ENCODE data around the gene SLC27A3.
"Not testable (repeated sequence)": the region's sequence is repeated elsewhere in the genome, so short reads cannot be mapped to it uniquely, and the experiment has no call there.

Gene SLC27A3

DNA sequence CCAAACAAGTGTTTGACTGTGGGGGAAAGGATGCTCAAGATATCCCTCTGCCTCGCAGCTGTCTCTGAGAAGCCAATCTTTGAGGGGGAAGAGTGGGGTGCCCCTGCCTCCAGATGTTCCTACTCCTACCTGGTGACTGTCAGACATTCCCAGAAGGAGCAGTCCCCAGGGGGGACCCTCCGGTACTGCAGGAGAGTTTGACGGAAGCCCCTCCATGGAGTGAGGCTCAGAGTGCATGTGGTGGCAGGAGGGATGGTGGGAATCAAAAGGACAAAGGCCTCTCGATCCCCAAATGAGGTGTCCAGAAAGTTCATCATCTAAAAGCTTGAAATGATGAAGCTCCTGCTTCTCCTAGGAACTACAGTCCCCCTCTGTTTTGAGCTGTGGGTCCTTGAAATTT is 5.3 kb downstream of the SLC27A3 start:
- DNase-seq: no peak

DNA sequence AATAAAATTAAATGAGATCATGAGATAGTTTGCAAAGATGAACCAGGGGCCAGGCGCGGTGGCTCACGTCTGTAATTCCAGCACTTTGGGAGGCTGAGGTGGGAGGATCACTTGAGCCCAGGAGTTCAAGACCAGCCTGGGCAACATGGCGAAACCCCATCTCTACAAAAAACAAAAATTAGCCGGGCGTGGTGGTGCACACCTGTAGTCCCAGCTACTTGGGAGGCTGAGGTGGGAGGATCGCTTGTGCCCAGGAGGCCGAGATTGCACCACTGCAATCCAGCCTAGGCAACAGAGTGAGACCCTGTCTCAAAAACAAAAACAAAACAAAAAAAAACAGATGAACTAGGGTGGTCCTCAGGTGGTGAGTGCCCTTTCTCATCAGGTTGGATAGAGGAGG is 7.4 kb downstream of the SLC27A3 start:
- DNase-seq: not testable (repeated sequence)

DNA sequence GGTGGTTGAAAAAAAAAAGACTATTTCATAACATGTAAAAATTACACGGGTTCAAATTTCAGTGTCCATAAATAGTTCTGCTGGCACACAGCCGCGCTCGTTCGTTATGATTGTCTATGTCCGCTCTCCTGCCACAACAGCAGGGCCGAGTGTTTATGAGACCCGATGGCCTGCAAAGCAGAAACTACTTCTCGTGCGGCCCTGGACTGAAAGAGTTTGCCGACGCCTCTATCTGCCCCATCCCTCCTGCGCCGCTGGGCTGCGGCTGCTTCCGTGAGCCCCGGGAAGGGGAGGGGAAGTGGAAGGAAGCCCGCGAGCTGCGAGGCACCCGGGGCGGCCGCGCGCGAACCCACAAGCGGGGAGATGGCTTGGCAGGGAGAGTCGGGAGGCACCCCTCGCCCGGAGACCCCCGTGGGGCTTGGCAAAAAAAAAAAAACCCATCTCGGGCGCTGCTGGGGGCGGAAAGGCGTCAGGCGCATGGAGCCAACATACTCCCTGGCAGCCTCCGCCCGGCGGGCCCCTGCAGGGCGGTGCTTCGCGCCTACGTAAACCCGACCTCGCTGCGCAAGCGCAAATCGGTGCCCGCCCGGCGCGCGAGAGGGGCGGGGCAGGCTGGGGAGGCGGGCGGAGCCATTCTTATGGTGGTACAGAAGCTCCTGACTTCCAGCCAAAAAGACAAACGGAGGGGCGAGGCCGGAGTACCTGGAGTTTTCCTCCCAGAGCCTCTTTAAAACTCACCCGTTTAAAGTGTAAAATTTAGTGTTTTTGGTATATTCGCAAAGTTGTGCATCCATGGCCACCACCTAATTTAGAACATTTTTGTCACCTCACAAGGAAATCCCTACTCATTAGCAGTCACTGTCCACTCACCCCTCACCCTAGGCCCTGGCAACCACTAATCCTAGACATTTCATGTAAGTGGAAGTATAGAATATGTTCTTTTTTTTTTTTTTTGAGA is 8.3 kb downstream of the SLC27A3 start:
- peak; percentile 90 for DNase-seq

DNA sequence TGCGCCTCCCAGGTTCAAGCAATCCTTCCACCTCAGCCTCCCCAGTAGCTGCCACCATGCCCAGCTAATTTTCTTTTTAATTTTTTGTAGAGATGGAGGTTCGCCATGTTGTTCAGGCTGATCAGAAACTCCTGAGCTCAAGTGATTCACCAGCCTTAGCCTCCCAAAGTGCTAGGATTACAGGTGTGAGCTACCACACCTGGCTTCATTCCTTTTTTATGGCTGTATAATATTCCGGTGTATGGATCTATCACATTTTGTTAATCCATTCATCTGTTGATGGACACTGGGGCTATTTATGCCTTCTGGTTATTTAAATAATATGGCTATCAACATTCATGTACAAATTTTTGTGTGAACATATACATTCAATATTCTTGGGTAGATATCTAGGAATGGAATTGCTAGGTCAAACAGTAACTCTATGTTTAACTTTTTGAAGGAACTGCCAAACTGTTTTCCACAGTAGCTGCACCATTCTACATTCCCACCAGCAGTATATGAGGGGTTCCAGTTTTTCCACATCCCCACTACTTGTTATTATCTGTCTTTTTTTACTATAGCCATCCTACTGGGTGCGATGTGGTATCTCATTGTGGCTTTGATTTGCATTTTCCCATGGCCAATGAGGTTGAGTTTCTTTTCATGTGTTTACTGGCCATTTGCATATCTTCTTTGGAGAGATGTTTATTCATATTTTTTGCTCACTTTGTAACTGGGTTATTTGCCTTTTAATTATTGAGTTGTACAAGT is 11.0 kb downstream of the SLC27A3 start:
- DNase-seq: no peak

DNA sequence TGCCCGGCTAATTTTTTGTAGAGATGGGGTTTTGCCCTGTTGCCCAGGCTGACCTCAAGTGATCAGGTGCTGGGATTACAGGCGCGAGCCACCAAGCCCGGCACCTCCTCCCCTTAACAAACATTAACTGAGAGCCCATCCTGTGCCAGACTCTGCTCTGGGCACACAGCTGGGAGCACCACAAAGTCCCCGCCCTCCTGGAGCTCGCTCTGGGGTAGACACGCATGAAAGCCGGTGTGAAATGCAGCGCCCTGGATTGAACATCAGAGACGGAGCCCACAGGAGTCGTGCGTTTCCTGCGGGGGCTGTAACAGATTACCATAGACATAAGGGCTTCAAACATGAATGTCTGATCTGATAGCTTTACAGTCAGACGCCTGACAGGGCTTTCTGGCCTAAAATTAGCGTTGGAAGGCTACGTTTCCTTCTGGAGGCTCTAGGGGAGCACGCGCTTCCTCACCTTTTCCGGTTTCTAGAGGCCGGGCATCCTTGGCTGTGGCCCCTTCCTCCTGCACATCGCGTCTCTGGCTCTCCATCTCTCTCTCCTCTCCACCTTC is 14.3 kb downstream of the SLC27A3 start:
- DNase-seq: no peak

DNA sequence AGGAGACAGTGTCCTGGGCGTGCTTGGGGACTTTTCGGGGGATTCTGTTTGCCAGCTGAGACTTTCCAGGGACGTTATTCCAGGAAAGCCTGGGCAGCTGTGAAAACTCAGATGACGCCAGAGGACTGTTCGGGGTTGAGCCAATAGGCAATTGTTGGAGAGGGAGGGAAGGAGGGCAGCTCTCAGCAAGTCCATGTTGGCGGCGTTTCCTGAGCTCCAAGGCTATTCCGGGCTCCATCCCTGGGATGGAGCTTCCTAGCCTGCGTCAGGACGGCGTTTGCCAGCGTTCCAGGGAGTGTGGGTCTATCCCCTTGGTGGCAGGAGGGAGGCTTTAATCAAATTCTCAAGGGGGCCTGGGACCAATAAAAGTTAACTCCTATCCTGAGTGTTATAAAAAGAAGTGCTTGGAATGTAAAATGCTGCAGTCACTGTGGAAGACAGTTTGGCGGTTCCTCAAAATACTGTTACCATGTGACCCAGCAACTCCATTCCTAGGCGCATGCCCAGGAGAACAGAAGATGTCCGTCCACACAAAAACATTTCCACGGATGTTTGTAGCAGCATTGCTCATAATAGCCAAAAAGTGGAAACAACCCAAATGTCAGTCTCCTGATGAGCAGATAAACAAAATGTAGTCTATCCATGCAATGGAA is 15.2 kb downstream of the SLC27A3 start:
- DNase-seq: no peak

DNA sequence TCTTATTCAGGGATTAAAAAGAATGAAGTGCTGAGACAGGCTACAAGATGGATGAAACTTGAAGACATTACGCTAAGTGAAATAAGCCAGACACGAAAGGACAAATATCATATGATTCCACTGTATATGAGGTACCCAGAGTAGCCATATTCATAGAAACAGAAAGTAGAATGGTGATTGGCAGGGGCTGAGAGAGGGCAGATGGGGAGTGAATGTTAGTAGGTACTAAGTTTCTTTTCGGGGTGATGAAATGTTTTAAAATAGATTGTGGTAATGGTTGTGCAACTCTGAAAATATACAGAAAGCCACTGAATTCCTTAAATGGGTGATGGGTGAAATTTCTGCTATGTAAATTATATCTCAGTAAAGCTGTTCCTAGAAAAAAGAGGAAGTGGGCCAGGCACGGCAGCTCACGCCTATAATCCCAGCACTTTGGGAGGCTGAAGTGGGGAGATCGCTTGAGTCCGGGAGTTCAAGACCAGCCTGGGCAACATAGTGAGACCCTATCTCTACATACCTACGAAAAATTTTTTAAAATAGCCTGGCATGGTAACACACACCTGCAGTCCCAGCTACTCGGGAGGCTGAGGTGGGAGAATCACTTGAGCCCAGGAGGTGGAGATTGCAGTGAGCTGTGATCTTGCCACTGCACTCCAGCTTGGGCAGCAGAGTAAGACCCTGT is 15.9 kb downstream of the SLC27A3 start:
- no peak for DNase-seq

DNA sequence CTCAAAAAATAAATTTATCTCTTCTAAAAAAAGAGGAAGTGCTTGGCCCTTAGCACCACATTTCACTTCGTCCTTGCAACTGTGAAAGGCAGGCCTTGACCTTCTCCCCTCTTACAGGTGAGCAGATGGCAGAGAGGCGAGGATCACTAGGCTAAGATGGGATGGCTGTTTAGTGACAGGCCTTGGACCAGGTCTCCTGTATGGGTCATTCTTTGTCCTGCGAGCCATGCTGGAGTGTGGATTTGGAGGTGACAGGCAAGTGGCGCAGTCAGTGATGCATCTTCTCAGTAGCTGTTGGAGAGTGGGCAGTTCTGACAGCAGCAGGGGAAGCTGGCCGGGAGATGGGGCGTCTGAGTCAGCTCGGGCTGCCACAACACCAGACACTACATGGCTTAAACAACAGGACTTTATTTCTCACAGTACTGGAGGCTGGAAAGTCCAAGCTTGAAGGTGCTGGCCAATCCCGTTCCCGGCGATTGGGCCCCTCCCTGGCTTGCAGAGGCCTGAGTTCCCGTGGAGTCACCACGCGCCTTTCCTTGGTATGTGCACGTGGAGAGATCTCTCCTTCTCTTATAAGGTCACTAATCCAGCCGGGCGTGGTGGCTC is 16.5 kb downstream of the SLC27A3 start:
- no peak for DNase-seq

DNA sequence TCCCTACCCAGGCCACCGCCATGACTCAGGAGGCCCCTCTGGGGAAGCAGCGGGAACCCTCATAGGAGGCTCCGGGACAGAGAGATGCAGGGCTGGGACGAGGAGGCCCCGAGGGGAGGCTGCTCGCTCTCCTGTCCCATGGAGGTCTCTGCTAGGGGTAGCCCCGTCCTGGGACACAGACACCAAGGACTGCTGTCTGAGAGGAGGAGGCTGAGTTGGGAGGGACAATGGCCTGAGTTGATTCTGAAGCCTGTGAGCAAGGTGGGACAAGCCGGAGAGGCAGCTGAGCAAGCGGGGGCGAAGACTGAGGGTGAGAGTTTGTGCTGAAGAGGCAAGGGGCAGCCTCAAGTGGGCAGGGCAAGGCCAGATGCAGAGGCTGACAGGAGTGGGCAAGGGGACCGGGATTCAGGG is 17.4 kb downstream of the SLC27A3 start:
- DNase-seq: no peak

DNA sequence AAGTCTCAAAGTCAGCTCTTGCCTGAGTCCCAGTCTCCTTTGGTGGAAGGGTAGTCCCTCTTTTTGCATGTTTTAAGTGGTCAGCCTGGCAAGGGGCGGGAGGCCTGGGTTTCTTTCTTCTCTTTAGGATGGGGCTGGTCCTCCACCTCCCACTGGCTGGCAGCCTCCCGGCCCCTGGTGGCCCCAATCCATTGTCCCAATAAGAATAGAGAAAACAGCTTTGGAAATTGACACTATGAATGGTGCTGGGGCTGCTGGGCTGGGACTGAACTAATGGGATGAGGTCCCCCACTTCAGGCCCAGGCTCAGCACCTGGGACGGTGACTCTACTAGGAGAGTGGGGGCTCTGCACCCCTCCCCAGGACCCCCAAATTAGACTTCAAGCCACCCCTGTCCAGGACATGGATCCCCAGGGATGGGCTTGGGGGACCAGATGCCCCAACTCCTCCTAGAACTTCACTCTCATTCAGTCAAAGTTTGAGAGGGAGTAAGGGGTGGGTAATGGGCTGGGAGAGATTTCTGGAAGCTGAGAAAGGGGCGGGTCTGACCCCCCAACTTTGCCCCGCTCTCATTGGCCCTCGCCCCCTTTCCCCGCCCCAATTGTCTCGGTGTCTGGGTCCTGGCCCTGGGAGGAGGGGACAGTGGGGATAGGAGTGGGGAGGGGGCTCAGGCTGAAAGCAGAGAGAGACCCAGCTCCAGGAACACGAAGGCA is 18.2 kb downstream of the SLC27A3 start:
- DNase-seq: no peak

DNA sequence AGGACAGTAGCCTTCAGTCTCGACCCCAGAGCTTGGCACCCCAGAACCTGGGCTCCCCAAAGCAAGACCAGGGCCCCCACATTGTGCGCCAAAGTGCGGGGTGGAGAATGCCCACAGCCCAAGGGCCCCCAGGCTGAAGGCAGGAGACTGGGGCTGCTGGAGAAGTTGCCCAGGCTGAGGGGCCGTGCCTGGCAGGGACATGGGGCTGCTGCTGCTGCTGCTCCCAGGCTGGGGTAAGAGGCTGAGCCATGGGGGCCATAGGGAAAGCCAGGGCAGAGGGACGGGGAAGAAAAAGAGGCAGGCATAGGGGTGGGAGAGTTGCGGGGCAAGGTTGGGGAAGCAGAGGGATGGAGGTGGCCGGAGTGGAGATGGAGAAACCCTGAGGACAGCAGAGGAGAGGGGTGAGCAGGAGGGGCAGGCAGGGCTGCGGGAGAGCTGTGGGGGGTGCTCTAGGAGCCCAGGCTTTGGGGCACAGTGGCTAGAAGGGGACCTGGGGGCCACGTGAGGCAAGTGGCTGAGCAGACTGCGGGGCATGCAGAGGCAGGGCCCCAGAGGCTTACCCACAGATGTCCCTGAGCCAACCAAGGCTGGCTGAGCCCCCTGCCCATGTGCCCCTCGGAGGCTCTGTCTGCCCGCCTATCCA is 18.9 kb downstream of the SLC27A3 start:
- DNase-seq: no peak

DNA sequence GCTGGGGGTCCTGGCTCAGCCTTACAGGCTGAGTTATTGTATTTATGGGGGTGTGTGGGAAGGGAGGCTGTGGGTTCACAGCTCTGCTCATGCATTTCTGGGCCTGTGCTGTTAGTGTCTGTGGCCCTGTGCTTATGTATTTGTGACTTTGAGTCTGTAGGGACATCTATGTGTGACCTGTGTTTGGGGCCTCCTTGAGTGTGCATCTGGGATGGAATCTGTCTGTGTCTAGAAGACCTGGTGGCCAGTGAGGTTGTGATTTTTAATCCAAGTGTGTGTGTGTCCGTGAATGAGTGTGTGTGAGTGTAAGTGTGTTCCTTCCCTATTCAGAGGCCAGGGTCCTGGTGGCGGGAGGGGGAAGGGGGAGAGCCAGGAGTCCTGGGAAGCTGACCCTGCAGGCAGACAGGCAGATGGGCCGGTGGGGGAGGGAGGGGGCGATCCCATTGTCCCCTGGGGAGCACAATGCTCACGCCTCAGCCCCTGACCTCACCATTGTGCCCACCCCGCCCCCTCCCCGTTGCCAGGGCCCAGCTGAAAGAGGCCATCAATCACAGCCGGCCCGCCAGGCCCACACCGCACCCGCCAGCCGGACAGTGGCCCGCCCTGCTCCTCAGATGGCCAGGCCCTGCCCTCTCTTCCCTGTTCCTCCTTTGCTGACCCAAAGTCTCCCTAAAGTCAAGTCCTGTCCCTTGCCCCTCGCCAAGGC is 19.6 kb downstream of the SLC27A3 start:
- no peak for DNase-seq

DNA sequence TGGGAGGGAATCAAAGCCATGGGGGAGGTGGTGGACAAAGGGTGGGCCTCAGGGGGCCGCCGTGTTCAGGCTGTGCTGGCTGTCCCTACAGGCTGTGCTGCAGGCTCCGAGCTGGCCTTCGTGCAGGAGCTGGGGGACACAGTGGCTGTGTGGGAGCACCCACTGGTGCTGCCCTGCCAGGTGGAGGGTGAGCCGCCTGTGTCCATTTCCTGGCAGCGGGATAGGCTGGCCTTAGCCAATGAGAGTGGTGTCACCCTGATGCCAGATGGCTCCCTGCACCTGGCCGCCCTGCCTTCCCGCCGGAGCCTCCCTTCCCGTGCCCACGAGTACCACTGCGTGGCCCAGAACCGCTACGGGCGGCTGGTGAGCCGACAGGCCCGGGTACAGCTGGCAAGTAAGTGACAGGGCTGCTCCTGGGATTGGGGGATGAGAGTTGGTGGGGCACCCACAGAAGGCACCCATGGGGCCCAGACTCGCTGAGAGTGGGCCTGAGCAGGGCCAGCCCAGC is 20.2 kb downstream of the SLC27A3 start:
- no peak for DNase-seq

DNA sequence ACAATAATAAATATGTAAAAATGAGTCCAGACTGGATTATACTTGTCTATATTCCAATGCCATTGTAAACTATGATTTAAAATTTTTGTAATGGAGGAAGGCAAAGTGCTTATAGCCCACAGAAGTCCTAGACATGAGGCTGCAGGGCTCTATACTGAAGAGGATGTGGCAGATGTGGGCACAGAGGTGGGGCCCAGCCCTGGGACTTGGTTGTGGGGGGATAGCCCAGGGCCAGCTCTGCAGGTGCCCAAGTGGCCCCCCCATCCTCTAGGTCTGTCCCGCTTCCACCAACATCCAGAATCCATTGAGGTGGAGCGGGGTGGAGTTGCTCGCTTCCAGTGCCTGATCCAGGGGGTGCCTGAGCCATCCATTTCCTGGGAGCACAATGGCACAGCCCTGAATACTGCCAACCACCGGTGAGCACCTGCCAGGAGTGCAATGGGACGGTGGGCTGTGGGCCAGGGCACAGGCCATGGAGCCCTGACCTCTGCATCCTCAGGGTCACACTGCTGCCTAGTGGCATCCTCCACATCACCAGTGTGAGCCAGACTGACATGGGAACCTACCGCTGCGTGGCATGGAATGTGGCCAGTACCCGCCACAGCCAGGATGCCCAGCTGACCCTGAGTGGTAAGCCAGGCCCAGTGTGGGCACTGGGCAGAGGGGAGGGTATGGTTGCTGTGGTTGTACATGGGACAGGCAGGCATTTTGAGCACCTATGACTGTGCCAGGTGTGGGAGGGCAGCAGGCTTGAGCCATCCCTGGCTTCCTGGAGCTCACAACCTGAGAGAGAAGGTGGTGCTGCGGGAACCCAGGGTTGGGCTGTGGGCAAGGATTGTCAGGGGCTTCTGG is 21.0 kb downstream of the SLC27A3 start:
- DNase-seq: no peak

DNA sequence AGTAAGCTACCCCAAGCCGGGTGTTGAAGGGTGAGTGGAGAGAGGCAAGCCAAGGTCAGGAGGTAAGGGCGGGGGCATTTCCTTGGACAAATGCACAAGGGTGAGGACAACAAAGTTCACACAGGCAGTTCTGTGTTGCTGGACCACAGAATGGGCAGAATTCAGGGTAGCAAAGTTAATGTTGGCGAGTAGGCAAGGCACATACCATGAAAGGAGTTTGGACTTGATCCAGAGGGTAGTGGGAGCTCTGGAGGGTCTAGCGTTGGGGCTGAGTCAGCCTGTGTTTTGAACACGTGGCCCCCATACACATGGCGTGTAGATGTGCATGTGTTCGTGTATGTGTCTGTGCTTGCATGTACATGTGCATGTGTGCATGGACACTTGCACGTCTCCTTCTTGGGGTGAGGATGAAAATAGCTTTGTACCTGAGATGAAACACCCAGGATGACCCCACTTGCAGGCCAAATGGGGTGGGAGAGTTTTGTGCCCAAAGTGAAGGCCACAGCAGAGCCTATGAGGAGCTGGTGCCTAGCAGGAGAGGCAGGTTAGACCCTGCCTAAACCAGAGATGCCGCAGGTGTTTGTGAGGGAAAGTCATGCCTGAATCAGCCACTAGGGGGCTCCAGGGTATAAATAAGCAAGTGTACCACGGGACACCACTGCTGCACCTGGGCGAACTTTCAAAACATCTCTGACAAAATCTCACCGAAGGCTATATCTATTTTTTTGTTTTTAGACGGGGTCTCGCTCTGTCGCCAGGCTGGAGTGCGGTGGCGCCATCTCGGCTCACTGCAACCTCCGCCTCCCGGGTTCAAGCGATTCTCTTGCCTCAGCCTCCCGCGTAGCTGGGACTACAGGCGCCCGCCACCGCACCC is 21.8 kb downstream of the SLC27A3 start:
- peak; percentile 75 for DNase-seq

DNA sequence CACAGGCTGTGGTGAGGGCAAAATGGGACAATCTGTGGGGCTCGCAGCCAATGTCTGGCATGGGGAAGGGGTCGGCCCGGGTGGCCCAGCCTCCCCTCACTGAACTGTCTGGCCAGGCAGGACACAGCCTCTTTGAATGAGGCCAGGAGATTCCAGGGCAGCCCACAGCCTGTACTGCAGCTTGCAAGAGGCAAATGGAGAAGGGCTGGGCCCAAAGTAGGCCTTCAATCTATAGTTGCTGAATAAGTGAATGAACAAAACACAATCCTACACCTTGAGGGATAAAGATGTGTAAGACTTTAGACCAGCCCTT is 23.2 kb downstream of the SLC27A3 start:
- DNase-seq: no peak

DNA sequence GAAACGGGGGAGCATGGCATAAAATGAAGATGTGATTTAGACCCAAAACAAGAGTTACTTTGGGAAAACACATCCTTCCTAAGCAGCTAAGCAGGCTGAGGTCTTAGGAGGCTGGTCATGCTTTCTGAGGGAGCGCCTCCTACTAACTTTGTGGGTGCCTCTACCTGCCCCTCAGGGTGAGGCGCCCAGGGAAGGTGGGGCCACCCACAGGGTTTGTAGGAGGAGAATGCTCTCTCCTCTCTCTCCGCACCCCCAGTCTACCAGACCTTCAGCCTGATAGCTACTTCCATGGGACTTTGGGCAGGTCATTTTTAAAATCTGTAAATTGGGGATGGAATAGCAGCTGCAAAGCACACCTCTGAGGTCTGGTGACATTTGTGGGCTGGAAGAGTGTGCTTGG is 23.8 kb downstream of the SLC27A3 start:
- no peak for DNase-seq
